ENCODE data around the gene TBC1D2B. TPM values are rescaled to one million over a fixed set of nuclear protein-coding genes. Genes with fewer than 3 reads are reported as not detected.

Gene TBC1D2B
- total and polyA plus RNA-seq, 7 experiments from 2014 or later: 7.4 to 119 (median 76.6) TPM

DNA sequence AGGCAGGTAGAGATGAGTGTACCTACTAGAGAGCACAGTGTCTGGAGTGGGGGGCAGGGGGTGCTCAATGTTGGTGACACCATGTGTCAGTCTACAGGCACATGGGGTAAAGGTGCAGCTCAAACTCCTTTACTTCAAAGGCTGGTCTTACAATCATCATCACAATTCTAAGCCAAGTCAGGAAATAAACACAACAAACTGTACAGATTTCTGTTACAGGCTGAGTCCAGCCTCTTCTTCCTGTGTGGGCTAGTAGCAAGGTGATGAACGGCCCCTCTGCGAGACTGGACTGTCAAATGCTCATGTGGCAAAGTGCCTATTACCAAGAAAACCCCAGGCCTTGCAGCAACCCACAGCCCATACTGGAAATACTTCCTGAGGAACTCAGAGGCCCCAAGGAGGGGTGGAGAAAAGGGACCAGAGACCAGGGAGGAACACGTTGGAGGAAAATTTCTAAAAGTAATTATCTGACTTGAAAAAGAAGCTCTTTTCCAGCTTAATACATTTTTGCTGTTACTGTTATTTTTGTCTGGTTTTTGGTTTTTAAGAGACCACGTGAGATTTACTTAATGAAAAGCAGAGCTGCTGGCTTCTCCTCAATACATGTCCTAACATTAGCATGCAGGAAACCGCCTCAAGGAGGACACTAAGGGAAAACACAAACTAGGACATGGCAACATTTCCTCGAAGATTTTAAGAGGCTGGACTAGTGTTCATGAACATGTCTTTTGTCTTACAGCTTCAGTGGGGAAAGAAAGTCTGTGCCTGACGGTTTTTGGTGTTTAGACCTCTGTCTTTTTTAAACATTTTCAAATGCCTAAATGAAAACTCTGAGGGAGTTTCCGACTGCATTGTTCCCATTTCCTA, 29.5 kb downstream of the TBC1D2B start:
- ChIA-PET POLR2A (interaction anchor here (0.7 to 18.1 kb wide), 5 partner anchors 11 to 68 kb away, joined by 3 to 292 read pairs (median 3); partner anchors contain the start of gene TBC1D2B), CTCF (interaction anchor here (1.2 kb wide), 1 partner anchor 27 kb away, joined by 3 read pairs; no protein-coding TSS in a partner anchor)
- H3K36me3 ChIP-seq (ENCODE audit: control insufficient read depth in 2 of 3, insufficient read depth in 3 of 3, low read length in 3 of 3): peaks cover 0 to 14% (median 0%) of the 10 kb centered on the region in 3 experiments
- intact Hi-C loops (cut with micrococcal nuclease): loop anchor here in 1 of 2 donors (1.0 kb wide), 1 partner anchor 7 kb away; no protein-coding TSS in a partner anchor
- Mint-ChIP-seq H3K27ac (peak overlapping the region; percentile 82 to 95 (median 91)), H3K9me3 (no peaks in the 10 kb centered on the region), H3K4me1 (peaks cover 76 to 99% (median 87%) of the 10 kb centered on the region in 7 donors), H3K27me3 (no peaks in the 10 kb centered on the region), H3K4me3 (peak overlapping the region; percentile 2 to 81 (median 60)), H3K36me3 (peaks cover 0 to 33% (median 17%) of the 10 kb centered on the region in 5 donors)
- ATAC-seq (peak; percentile 24), DNase-seq (no peak)
- H3K4me3 ChIP-seq (ENCODE audit: low read length): peak overlapping the region; percentile 7
- H3K27me3 ChIP-seq (ENCODE audit: control insufficient read depth in 2 of 2, insufficient read depth in 2 of 2, low read length in 2 of 2): no peaks in the 10 kb centered on the region
- H3K9me3 ChIP-seq (ENCODE audit: control insufficient read depth in 2 of 3, low read length in 3 of 3): no peaks in the 10 kb centered on the region
- peaks cover 77 to 100% of the 10 kb centered on the region in 2 donors for H3K4me1 ChIP-seq (ENCODE audit: control insufficient read depth in 2 of 2, insufficient read depth in 2 of 2, low read length in 2 of 2)
- peak overlapping the region; percentile 70 for H3K27ac ChIP-seq (ENCODE audit: low read depth, low read length)

- Histone ChIP-seq H3K4me1 (ENCODE audit: control insufficient read depth in 2 of 2, insufficient read depth in 2 of 2, low read length in 2 of 2) (peaks cover 67 to 99% of the 10 kb centered on the region in 2 donors), H3K27me3 (ENCODE audit: control insufficient read depth in 2 of 2, insufficient read depth in 2 of 2, low read length in 2 of 2) (no peaks in the 10 kb centered on the region), H3K9me3 (ENCODE audit: control insufficient read depth in 2 of 3, low read length in 3 of 3) (no peaks in the 10 kb centered on the region), H3K4me3 (ENCODE audit: low read length) (peak overlapping the region; percentile 7), H3K27ac (ENCODE audit: low read depth, low read length) (peak overlapping the region; percentile 70), H3K36me3 (ENCODE audit: control insufficient read depth in 2 of 3, insufficient read depth in 3 of 3, low read length in 3 of 3) (peaks cover 0 to 19% (median 0%) of the 10 kb centered on the region in 3 experiments)
- Mint-ChIP-seq H3K36me3 (peaks cover 5 to 35% (median 23%) of the 10 kb centered on the region in 5 donors), H3K4me3 (peak overlapping the region in 9 of 10 donors; percentile 3 to 79 (median 59)), H3K27ac (peak overlapping the region; percentile 82 to 95 (median 91)), H3K27me3 (no peaks in the 10 kb centered on the region), H3K9me3 (no peaks in the 10 kb centered on the region), H3K4me1 (peaks cover 75 to 99% (median 84%) of the 10 kb centered on the region in 7 donors)
- CTCF ChIA-PET: interaction anchor here (1.2 kb wide), 1 partner anchor 28 kb away, joined by 3 read pairs; no protein-coding TSS in a partner anchor
- peak; percentile 23 for ATAC-seq
- intact Hi-C loops (cut with micrococcal nuclease): loop anchor here (1.0 kb wide), 2 partner anchors 8 to 13 kb away; no protein-coding TSS in a partner anchor
- POLR2A ChIA-PET: interaction anchor here (0.8 to 18.1 kb wide), 4 partner anchors 12 to 27 kb away, joined by 3 to 292 read pairs (median 8); partner anchors contain the start of gene TBC1D2B
- no peak for DNase-seq
Measured at GRCh38 chr15:78046796-78047341, 30.6 kb downstream of the TBC1D2B start.

- Mint-ChIP-seq H3K4me3 (peak overlapping the region in 3 of 10 donors; percentile 13 to 30 (median 25)), H3K9me3 (no peaks in the 10 kb centered on the region), H3K36me3 (peaks cover 5 to 35% (median 25%) of the 10 kb centered on the region in 5 donors), H3K4me1 (peaks cover 66 to 97% (median 79%) of the 10 kb centered on the region in 7 donors), H3K27me3 (no peaks in the 10 kb centered on the region), H3K27ac (peak overlapping the region in 6 of 9 donors; percentile 18 to 93 (median 70))
- ChIA-PET POLR2A (interaction anchor here (1.1 kb wide), 1 partner anchor 11 kb away, joined by 3 read pairs; no protein-coding TSS in a partner anchor), CTCF (interaction anchor here (0.9 kb wide), 1 partner anchor 10 kb away, joined by 3 read pairs; no protein-coding TSS in a partner anchor)
- Histone ChIP-seq H3K9me3 (ENCODE audit: control insufficient read depth in 2 of 3, low read length in 3 of 3) (no peaks in the 10 kb centered on the region), H3K27me3 (ENCODE audit: control insufficient read depth in 2 of 2, insufficient read depth in 2 of 2, low read length in 2 of 2) (no peaks in the 10 kb centered on the region), H3K4me3 (ENCODE audit: low read length) (no peak overlapping the region), H3K4me1 (ENCODE audit: control insufficient read depth in 2 of 2, insufficient read depth in 2 of 2, low read length in 2 of 2) (peaks cover 59 to 88% of the 10 kb centered on the region in 2 donors), H3K36me3 (ENCODE audit: control insufficient read depth in 2 of 3, insufficient read depth in 3 of 3, low read length in 3 of 3) (peaks cover 0 to 19% (median 0%) of the 10 kb centered on the region in 3 experiments), H3K27ac (ENCODE audit: low read depth, low read length) (no peak overlapping the region)
- DNase-seq: no peak
- no peak for ATAC-seq
- intact Hi-C loops (cut with micrococcal nuclease): no loop called here
Measured at GRCh38 chr15:78045189-78045588, 32.3 kb downstream of the TBC1D2B start.

- H3K9me3 Mint-ChIP-seq: no peaks in the 10 kb centered on the region
- no peaks in the 10 kb centered on the region for H3K27me3 Mint-ChIP-seq
- H3K4me3 ChIP-seq (ENCODE audit: low read length): no peak overlapping the region
- H3K4me1 Mint-ChIP-seq: peaks cover 64 to 97% (median 79%) of the 10 kb centered on the region in 7 donors
- peaks cover 59 to 88% of the 10 kb centered on the region in 2 donors for H3K4me1 ChIP-seq (ENCODE audit: control insufficient read depth in 2 of 2, insufficient read depth in 2 of 2, low read length in 2 of 2)
- intact Hi-C loops (cut with micrococcal nuclease): no loop called here
- DNase-seq (no peak), ATAC-seq (peak; percentile 74)
- no peak overlapping the region for H3K27ac ChIP-seq (ENCODE audit: low read depth, low read length)
- H3K9me3 ChIP-seq (ENCODE audit: control insufficient read depth in 2 of 3, low read length in 3 of 3): no peaks in the 10 kb centered on the region
- H3K36me3 ChIP-seq (ENCODE audit: control insufficient read depth in 2 of 3, insufficient read depth in 3 of 3, low read length in 3 of 3): peaks cover 0 to 23% (median 0%) of the 10 kb centered on the region in 3 experiments
- ChIA-PET POLR2A (interaction anchor here (1.0 to 1.1 kb wide), 2 partner anchors 10 to 49 kb away, joined by 3 read pairs; no protein-coding TSS in a partner anchor), CTCF (interaction anchor here (0.6 to 1.1 kb wide), 3 partner anchors 9 to 23 kb away, joined by 3 to 4 read pairs (median 3); no protein-coding TSS in a partner anchor)
- no peaks in the 10 kb centered on the region for H3K27me3 ChIP-seq (ENCODE audit: control insufficient read depth in 2 of 2, insufficient read depth in 2 of 2, low read length in 2 of 2)
- H3K4me3 Mint-ChIP-seq: peak overlapping the region in 5 of 10 donors; percentile 14 to 60 (median 49)
- H3K27ac Mint-ChIP-seq: peak overlapping the region in 8 of 9 donors; percentile 42 to 93 (median 78)
- H3K36me3 Mint-ChIP-seq: peaks cover 8 to 38% (median 31%) of the 10 kb centered on the region in 5 donors
Measured at GRCh38 chr15:78044407-78045155, 32.9 kb downstream of the TBC1D2B start.

GRCh38 chr15:78041946-78042345, 35.6 kb downstream of the TBC1D2B start:
- H3K9me3 Mint-ChIP-seq: no peaks in the 10 kb centered on the region
- Histone ChIP-seq H3K4me3 (ENCODE audit: low read length) (no peak overlapping the region), H3K4me1 (ENCODE audit: control insufficient read depth in 2 of 2, insufficient read depth in 2 of 2, low read length in 2 of 2) (peaks cover 56 to 83% of the 10 kb centered on the region in 2 donors), H3K27ac (ENCODE audit: low read depth, low read length) (no peak overlapping the region), H3K36me3 (ENCODE audit: control insufficient read depth in 2 of 3, insufficient read depth in 3 of 3, low read length in 3 of 3) (peaks cover 0 to 23% (median 0%) of the 10 kb centered on the region in 3 experiments), H3K27me3 (ENCODE audit: control insufficient read depth in 2 of 2, insufficient read depth in 2 of 2, low read length in 2 of 2) (no peaks in the 10 kb centered on the region), H3K9me3 (ENCODE audit: control insufficient read depth in 2 of 3, low read length in 3 of 3) (no peaks in the 10 kb centered on the region)
- ChIA-PET POLR2A (interaction anchor here (2.1 kb wide), 2 partner anchors 8 to 28 kb away, joined by 11 to 12 read pairs; no protein-coding TSS in a partner anchor), CTCF (interaction anchor here (1.3 to 2.3 kb wide), 3 partner anchors 8 to 67 kb away, joined by 3 to 7 read pairs (median 6); partner anchors contain the start of gene TBC1D2B)
- H3K27me3 Mint-ChIP-seq: no peaks in the 10 kb centered on the region
- DNase-seq: no peak
- H3K4me3 Mint-ChIP-seq: no peak overlapping the region
- H3K36me3 Mint-ChIP-seq: peaks cover 8 to 46% (median 39%) of the 10 kb centered on the region in 5 donors
- peaks cover 56 to 96% (median 78%) of the 10 kb centered on the region in 7 donors for H3K4me1 Mint-ChIP-seq
- intact Hi-C loops (cut with micrococcal nuclease): no loop called here
- peak overlapping the region in 4 of 9 donors; percentile 34 to 88 (median 66) for H3K27ac Mint-ChIP-seq
- ATAC-seq: no peak

Data from naive thymus-derived CD4-positive, alpha-beta T cell (primary cell).